ENCODE results near the gene GPR89B.
A peak's percentile ranks its signal among the peaks of the same experiment; 100 is the strongest.
"Not testable (repeated sequence)": the region's sequence is repeated elsewhere in the genome, so short reads cannot be mapped to it uniquely, and the experiment has no call there.

Gene GPR89B

GRCh38 chr1:147928236-147929132 is at the start of gene GPR89B:
Gene GPR89B (plus strand): TSS chr1:147928420. CDS start chr1:147928537, 117 bp downstream.
- peak; percentile 79 for DNase-seq

DNA sequence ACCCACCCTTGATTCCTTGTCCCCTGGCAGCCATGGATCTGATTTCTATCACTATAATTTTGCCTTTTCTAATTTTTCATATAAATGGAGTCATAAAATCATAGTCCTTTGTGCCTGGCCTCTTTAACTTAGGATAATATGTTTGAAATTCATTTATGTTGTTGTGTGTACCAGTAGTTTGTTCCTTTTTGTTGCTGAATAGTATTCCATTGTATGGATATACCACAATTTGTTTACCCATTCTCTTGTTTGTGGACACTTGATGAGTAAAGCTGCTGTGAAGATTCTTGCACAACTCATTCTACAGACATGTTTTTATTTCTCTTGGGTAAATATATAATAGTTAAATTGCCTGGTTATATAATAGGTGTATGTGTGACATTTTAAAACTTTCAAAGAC is 48.3 kb upstream of the GPR89B start:
- DNase-seq = no peak

GRCh38 chr1:147882535-147882934 is 45.7 kb upstream of the GPR89B start:
- no peak for DNase-seq

DNA sequence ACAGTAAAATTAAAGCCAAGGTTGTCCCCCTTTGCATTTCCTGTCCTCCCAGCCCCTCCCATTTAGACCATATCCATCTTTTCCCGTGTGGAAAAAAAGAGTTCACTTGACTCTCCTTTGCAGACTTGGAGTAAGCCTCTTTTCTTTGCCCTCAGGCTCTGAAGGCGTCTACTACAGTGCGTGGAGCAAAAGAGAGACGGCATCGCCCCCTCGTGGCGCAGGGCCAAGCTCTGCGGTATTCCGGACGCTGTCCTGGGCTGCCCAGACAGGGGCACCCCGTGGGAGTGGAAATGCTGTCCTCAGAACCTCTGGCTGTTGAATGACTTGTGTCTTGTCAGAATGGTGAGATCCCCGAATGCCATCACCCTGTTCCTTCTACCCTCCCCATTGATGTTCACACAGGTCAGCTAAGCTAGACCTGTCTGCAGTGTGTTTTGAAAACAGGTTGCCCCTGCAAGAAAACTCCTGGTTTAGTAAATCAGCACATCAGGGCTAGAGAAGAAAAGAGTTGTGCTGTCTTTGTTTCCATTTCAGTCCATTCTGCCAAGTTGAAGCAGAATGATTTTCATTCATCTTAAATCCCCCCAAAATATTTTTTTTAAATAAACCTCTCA is 37.9 kb upstream of the GPR89B start:
- peak; percentile 25 for DNase-seq

DNA sequence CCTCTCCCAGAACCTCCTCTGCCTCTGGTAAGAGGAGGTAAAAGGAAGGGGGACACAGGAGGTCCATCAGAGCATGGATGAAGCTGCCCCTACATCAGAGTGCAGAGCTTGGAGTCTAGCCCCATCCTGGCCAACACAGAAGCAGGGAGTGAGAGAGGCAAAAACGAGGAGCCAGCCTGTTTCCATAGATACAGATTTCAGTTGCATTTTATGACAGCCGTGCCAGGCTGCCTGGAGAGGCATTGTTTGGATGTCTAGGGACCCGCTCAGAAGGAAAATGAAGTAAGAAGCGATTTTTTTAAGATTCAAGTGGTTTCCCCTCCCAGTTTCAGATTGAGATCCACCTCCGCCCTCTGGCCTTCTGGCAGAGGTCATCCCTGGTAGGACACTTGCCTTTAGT is 37.1 kb upstream of the GPR89B start:
- DNase-seq = no peak

DNA sequence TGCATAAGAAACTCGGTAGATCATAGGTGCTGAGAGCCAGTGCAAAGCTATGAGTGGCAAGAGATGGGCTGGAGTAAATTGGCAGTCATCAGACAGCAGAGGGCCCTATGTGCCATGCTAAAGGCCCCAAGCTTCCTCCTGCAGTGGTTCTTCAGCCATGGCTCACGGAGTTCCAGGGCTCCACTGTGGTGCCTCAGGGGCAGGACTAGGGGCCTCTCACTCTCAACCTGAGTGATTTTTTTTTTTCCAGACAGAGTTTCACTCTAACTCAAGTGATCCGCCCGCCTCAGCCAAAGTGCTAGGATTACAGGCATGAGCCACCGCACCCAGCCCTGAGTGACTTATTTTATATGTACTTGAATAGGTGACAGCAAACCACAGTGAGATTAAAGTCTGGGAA is 36.0 kb upstream of the GPR89B start:
- no peak for DNase-seq

- peak; percentile 2 for DNase-seq
Observed at GRCh38 chr1:147892731-147893214, 35.4 kb upstream of the GPR89B start.

DNA sequence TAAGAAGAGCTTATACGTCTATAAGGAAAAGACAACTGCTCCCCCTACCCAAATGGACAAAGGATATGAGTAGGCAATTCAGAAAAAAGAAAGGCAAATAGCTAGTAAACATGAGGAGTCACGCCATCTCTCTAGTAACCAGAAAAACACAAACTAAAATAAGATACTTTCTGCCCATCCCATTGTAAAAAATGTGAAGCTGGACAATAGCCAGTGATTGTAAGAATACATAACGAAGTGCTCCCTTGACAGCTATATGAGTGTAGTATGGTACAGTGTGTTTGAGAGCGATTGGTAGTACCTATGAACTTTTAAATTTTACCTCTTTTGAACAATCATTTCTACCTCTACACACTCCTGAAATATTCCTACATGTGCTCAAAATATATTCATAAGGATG is 33.1 kb upstream of the GPR89B start:
- no peak for DNase-seq

DNA sequence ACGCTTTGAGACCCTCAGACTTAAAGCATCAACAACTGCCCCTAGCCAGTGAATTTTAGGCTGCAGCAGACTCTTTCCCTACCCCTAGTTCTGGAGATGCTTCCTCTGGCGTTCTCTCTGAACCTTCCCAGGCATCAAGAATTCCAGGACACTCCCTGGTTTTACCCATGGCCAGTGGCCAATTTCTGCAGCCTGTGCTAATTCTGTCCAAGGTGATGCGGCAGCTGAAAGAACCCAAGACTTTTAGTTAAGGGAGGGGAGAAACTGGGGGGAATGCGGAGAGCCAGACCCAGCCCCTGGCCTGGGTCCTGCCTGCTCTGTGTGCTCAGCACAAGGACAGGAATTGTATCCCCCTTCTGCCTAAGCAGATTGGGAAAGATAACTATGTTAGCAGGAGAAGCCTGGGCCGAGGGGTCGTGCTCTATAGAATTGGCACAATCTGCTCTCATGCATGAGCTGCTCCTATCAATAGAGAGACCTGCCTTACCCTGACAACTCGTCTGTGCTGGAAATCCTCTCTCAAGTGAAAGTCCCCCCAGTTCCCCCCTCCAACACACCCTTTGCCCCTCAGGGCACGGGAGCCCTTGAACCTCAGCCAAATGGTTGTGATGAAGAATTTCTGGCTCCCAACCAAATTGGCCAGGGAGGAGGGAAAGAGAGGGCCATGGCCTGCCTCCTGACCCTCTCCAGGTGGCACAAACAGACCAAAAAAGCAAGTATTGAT is 31.0 kb upstream of the GPR89B start:
- no peak for DNase-seq

DNA sequence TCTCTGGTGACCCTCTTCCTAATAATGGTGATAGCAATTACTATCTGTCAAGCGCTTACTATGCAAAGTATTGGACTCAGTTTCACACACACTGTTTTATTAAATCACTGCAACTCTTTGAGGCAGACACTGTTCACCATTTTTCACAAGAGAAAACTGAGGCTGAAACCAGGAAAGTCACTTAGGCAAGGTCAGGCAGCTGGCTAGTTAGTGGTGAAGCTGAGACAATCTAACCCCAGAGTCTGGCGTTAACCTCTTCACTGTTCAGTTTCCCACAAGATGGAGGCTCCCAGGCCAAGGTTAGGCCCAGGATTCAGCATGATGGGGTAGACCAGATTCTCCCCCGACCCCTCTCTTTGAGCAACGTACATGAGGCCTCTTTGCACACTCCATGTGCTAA is 30.4 kb upstream of the GPR89B start:
- no peak for DNase-seq

DNA sequence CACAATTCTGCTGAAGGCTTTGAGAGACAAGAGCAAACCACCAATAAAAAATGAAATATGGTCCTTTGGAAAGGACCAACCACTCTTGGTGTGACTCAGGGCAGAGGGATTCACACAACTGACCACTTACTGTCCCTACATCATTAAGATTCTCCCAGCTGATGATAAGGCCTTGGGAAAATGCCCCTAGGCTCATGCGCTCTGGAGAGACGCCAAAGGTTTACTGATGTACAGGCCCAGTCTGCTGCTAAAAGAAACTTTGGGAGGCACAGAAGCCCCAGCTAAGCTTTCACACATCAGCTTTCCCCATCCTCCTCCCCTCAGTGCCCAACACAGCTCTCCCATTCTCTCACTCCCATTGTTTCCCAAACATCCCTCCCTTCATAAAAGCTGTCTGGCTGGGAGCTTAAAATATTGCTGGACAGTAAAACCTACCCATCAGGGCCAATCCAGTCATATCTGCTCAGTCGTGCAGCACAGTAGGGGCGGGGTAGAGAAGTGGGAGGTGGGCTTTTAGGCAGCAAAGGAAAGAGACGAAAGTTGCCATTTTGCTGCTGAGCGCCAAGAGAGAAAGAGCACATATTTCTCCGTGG is 25.9 kb upstream of the GPR89B start, which contains the start of gene GJA8:
GJA8 (plus strand) TSS at position 543 of the 593 bp plus-strand sequence. CDS start 5,161 bp downstream, outside the sequence.
- no peak for DNase-seq

DNA sequence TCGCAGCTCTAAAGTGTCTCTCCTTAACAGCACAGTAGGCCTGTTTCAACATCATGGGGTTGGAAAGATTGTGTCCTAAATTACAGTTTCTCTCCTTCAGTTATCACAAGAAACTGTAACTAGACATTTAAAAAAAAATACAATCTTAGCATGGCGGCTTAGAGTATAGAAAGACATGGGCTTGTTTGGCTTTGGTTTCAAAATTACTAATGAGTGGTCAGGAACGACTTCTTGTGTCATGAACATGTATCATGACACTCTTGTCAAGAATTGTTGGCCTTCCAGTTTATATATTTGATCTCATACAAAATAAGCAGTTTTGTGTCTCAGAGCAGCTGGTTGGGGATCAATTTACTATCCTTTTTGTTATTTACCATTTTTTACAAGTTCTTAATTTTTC is 23.5 kb upstream of the GPR89B start:
- no peak for DNase-seq

DNA sequence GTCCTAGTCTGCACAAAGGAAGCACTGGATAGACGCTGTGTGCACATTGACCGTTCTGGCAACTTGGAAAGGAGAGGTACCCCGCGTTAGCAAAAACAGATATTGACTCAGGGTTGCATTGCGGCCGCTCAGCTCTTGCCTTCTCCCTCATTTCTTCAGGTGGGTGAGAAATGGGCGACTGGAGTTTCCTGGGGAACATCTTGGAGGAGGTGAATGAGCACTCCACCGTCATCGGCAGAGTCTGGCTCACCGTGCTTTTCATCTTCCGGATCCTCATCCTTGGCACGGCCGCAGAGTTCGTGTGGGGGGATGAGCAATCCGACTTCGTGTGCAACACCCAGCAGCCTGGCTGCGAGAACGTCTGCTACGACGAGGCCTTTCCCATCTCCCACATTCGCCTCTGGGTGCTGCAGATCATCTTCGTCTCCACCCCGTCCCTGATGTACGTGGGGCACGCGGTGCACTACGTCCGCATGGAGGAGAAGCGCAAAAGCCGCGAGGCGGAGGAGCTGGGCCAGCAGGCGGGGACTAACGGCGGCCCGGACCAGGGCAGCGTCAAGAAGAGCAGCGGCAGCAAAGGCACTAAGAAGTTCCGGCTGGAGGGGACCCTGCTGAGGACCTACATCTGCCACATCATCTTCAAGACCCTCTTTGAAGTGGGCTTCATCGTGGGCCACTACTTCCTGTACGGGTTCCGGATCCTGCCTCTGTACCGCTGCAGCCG is 20.3 kb upstream of the GPR89B start:
- DNase-seq = no peak

- no peak for DNase-seq
Observed at GRCh38 chr1:147912553-147912952, 15.7 kb upstream of the GPR89B start.

DNA sequence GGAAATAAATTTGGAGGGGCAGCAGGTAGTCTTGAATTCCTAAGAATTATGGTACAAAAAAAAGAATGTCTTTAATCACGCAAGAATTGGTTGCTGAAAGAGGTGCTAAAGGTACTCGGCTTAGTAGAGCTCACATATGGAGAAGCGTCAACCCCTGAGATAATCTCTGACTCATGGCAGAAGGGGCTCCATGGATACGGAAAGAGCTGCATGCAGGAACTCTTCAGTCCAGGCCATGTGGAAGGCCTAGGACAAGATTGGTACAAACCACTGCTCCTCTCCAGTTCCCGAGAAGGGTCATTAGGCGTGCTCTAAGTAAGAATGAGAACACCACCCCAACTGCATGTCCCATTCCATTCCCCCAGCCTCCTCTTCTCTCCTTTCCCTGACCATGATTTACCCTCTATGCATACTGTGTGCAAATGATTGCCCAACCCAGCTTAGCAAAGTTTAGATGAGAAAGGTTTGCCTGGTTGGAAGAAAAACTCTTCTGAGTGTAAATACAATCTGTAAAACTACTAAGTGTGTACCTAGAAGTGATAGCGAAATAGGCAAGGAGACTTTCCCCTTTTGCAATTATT is 14.8 kb upstream of the GPR89B start:
- no peak for DNase-seq

- DNase-seq = no peak
Observed at GRCh38 chr1:147919896-147920295, 8.3 kb upstream of the GPR89B start.

DNA sequence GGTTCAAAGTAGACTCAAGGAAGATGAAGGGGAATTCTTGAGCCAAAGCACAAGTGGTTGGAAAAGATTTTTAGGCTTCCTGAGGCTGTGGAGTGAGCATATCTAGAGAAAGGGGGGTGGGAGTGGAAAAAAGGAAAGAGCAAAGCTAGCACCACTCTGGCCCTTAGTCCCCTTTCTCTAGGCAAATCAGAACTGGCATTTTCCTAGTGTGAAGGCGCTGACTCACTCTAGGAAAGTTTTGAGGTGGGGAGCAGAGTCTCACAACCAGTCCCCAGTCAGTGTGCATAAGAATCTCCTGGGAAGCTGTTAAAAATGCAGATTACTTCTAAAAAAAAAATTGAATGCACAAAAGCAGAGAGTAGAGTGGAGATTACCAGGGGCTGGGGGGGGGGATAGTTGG is 3.4 kb upstream of the GPR89B start:
- no peak for DNase-seq

- not testable (repeated sequence) for DNase-seq
Observed at GRCh38 chr1:147927215-147927614, 1.0 kb upstream of the GPR89B start.

GRCh38 chr1:147927689-147928088 is 531 bp upstream of the GPR89B start:
- not testable (repeated sequence) for DNase-seq

- not testable (repeated sequence) for DNase-seq
Observed at GRCh38 chr1:147931137-147931536, 2.9 kb downstream of the GPR89B start.

- not testable (repeated sequence) for DNase-seq
Observed at GRCh38 chr1:147935296-147935695, 7.1 kb downstream of the GPR89B start.

DNA sequence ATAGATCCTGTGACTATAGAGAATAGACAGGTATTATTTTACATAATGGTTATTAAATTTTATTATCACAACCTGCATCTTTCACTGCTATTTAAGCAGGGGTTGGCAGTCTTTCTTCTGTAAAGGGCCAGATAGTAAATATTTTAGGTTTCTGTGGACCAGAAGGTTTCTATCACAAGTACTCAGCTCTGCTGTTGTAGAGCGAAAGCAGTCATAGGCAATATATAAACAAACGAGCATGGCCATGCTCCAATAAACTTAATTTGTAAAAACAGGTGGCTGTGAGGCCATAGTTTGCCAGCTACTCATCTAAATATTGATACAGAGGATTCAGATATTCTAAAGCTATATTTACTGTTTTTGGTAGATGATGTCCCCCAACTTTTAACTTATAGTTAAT is 12.2 kb downstream of the GPR89B start:
- not testable (repeated sequence) for DNase-seq
